Astrocyte of the spinal cord (primary cell): ENCODE measurements around the gene TCF7L2.

Experiments used
- DNase-seq: peaks from one replicate; pipeline ENCODE4 v3.0.0; 2011; ENCODE audit warnings: low read depth, low spot score
- H3K4me3 ChIP-seq: 2 replicates; pipeline ENCODE4 v1.5.1; 2011; ENCODE audit warnings: low read depth, mild to moderate bottlenecking, low read length, moderate library complexity
- CTCF ChIP-seq: IDR thresholded peaks from 2 replicates; pipeline ENCODE4 v1.5.1; 2012; ENCODE audit warnings: low read depth, mild to moderate bottlenecking, low read length, inconsistent platforms
- in situ Hi-C: cut with HindIII; loops from 2 replicates; pipeline ENCODE4 v1.10.0; 2017; ENCODE audit warnings: low sequenced_read_pairs

TCF7L2 gene

GRCh38 chr10:113139699-113140098, 189.7 kb downstream of the TCF7L2 start:
- TF ChIP-seq CTCF = peak; percentile 50
- peak; percentile 34 for DNase-seq
- H3K4me3 ChIP-seq = no peak overlapping the region
- in situ Hi-C loops = no loop called here

DNA sequence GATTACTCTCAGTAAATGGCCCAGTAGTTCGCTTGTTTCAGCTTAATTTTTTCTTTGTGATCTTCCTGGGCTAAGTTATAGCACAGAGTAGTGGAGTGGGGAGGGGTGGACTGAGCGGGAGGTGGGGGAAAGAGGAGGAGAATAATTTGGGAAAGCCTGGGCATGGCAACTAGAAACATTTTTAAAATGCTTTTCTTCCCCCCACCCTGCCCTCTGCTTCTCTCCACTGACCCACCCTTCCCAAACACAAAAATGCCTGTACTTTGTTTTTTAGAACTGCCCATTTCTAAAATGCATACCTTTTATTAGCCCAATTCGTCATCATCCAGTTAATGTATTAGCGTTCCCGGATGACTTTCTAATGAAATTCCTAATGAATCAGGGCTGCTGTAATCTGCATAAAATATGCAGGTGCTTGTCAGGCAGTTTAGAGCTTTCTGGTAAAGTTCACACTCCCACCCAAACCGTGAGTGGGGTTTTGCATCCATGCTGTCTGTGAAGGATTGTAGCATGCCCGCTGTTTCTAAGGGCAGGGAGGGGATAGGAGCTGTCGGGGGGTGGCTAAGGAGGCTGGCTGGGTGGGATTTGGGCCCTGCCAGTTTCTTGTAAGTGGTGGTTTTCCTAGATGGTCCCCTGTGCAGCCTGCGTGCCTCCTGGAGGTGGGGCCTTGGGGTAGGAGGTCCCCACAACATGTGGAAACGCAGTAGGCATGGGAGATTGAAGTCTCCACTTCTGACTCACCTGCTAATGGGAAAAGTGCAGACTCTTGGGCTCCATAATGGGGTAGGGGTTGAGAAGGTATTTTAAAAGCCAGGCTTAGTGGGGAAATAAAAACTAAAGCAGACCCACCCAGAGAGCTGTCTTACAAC, 190.3 kb downstream of the TCF7L2 start:
- DNase-seq = no peak
- no peak for TF ChIP-seq CTCF
- in situ Hi-C loops = no loop called here
- H3K4me3 ChIP-seq = no peak overlapping the region

DNA sequence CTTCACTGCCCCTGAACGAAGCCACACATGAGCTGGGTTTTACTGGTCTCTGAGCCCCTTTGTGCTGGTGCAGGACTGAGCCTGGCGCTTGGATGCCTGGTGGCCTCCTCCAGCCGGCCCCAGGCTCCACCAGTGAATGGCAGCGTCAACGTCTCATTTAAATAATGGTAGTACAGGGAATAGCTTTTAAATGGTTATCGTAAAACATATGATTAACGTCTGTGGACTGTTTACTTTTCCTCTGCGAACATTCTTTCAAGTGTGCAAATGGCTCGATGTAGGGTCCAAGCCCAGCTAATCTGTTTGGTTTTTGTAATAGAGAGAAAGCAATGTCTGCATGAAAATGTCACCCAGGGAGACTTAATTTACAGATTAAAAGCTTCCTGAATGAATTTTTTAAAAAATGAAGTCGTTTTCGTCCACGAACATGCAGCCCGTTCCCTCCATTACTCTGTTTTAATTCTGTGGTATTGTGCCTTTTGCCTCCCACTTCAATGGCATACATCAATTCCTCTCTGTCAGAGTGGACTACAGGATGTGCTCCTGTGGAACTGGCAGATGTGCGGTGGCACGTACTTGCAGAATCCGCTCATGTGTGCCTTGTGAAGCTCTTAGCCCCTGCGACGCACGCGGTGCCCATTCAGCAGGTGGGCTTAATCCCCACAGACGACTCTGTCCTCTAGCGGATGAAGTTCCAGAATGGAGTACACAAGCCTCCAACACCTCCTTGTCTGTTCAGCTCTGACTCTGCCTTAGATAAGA, 192.7 kb downstream of the TCF7L2 start:
- TF ChIP-seq CTCF = no peak
- no peak overlapping the region for H3K4me3 ChIP-seq
- in situ Hi-C loops = no loop called here
- no peak for DNase-seq

DNA sequence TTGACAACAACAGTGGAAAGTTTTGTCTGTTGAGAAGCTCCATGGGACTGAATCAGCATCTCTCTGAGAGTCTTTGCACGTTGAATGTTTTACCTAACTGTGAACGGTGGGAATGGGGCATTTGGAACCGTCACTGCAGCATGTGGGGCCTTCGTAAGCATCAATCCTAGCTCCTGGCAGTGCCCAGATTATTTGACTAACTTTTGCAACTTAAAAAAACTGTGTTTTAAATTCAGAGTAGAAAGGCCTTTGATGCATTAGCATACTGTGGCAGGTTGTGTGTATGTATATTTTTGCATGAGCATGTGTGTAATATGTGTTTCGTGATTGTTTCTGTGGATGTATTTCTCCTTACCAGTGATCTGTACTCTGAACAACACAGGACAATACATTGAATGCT, 194.5 kb downstream of the TCF7L2 start:
- H3K4me3 ChIP-seq = no peak overlapping the region
- in situ Hi-C loops = no loop called here
- no peak for TF ChIP-seq CTCF
- no peak for DNase-seq

DNA sequence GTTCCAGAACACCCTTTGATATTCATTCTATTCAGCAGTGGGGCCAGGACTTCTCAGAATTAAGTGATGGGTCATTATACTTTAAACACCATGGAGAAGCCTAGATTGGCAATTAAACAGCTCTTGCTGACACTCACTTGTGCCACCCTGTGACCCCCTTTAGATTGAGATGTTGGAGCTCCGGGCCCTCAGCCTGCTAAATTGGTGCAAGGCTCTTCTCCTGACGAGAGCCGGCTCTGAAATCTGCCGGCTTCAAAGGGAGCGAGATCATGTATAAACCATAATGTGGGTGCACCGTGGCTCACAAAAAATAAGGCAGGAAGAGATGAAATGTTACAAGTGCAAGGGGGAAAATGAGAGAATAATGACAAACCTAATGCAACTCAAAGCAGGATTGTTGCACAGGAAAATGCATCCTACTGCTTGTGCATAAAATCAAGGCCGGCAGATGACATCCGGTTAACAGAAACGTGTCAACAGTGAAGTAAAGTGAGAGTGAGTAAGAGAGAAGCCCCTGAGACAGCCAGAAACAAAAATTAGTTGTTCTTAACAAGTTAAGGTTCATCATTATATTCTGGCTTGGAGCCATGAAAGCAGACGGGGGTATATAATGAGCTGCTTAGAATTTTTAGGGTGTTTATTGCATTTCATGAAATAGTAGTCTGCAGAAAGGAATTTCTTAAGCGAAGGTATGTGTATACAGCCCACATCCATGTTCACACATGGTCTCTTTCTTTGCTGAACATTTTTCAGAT, 198.2 kb downstream of the TCF7L2 start:
- TF ChIP-seq CTCF = no peak
- no peak overlapping the region for H3K4me3 ChIP-seq
- DNase-seq = no peak
- in situ Hi-C loops = no loop called here

- TF ChIP-seq CTCF = no peak
- DNase-seq = no peak
- no peak overlapping the region for H3K4me3 ChIP-seq
- in situ Hi-C loops = no loop called here
Observed at GRCh38 chr10:113148901-113149300, 198.9 kb downstream of the TCF7L2 start.
